Prostate gland (tissue), 2 donors: ENCODE results near the gene EEFSEC. TPM values are rescaled to one million over a fixed set of nuclear protein-coding genes. Genes with fewer than 3 reads are reported as not detected.

Experiments used
- DNase-seq: peaks from one replicate; pipeline ENCODE4 v3.0.0-alpha.2; 2019; ENCODE audit warnings: low spot score
- H3K27ac ChIP-seq, 2 donors: fragments of 200-600 bp; sonication (generic); 2 replicates each; pipeline ENCODE4 v1.5.1; 2017 to 2019
- H3K27me3 ChIP-seq: fragments of 200-600 bp; sonication (generic); replicated peaks from 2 replicates; pipeline ENCODE4 v1.5.1; 2019; ENCODE audit not compliant: insufficient read depth
- H3K36me3 ChIP-seq, 2 donors: fragments of 200-600 bp; sonication (generic); 1 replicate in 1 of 2; 2 replicates in 1 of 2; pipeline versions ENCODE4 v1.5.1 to v1.8.1; 2017 to 2019
- H3K4me1 ChIP-seq: fragments of 200-600 bp; sonication (generic); replicated peaks from 2 replicates; pipeline ENCODE4 v1.5.1; 2019
- H3K4me3 ChIP-seq, 2 donors: fragments of 200-600 bp; sonication (generic); 2 replicates each; pipeline ENCODE4 v1.5.1; 2017 to 2019
- H3K9me3 ChIP-seq: fragments of 200-600 bp; sonication (generic); 2 replicates; pipeline ENCODE4 v1.5.1; 2017
- POLR2A ChIP-seq: fragments of 450-650 bp; IDR thresholded peaks from one replicate; pipeline ENCODE4 v1.6.1; 2016; ENCODE audit warnings: antibody characterized with exemption, mild to moderate bottlenecking
- POLR2AphosphoS5 ChIP-seq: sonication (generic); formaldehyde crosslinking; IDR thresholded peaks from one replicate; pipeline ENCODE4 v1.6.1; 2017; ENCODE audit warnings: antibody characterized with exemption
- WGBS: methylation state at CpG from one replicate; pipeline ENCODE4 v1.1.5; 2018; 5-methylcytosine and 5-hydroxymethylcytosine counted together
- intact Hi-C: fragments of 100-400 bp; cut with DNase I; formaldehyde crosslinking; loops from one replicate; pipeline ENCODE4 v1.14.2; 2022
- total RNA-seq, 2 donors: library from RNA; depleted of rRNA; stranded (reverse); fragments of >200 nt; gene quantifications; one replicate each; pipeline ENCODE4 v1.1.0, GENCODE V29; 2016
- TF ChIP-seq, protein P1 (sequence below), 4 experiments: fragments of 200-600 bp in 2 of 4; fragments of 450-650 bp in 2 of 4; sonication (generic) in 2 of 4; IDR thresholded peaks; 1 replicate in 3 of 4; 2 replicates in 1 of 4; pipeline ENCODE4 v1.5.1; 2016 to 2019; ENCODE audit warnings: antibody characterized with exemption in 4 of 4, mild to moderate bottlenecking in 2 of 4, moderate library complexity in 2 of 4

The EEFSEC gene
- total RNA-seq, 2 donors from 2014 or later = 24.7 to 26.1 TPM

- intact Hi-C loops = no loop called here
- H3K27ac ChIP-seq = no peak overlapping the region
- peaks cover 4% of the 10 kb centered on the region for H3K4me1 ChIP-seq
- TF ChIP-seq, protein P1, sequence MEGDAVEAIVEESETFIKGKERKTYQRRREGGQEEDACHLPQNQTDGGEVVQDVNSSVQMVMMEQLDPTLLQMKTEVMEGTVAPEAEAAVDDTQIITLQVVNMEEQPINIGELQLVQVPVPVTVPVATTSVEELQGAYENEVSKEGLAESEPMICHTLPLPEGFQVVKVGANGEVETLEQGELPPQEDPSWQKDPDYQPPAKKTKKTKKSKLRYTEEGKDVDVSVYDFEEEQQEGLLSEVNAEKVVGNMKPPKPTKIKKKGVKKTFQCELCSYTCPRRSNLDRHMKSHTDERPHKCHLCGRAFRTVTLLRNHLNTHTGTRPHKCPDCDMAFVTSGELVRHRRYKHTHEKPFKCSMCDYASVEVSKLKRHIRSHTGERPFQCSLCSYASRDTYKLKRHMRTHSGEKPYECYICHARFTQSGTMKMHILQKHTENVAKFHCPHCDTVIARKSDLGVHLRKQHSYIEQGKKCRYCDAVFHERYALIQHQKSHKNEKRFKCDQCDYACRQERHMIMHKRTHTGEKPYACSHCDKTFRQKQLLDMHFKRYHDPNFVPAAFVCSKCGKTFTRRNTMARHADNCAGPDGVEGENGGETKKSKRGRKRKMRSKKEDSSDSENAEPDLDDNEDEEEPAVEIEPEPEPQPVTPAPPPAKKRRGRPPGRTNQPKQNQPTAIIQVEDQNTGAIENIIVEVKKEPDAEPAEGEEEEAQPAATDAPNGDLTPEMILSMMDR (IDR thresholded peaks at IDR 0.05) = no peak
- TF ChIP-seq POLR2AphosphoS5 (no peak), POLR2A (no peak)
- no peaks in the 10 kb centered on the region for H3K9me3 ChIP-seq
- H3K36me3 ChIP-seq = no peaks in the 10 kb centered on the region
- WGBS = 89% methylated on average over 2 of the region's 2 CpGs
- H3K27me3 ChIP-seq = no peaks in the 10 kb centered on the region
- DNase-seq = no peak
- no peak overlapping the region for H3K4me3 ChIP-seq
Observed at GRCh38 chr3:128433837-128434165, 280.5 kb downstream of the EEFSEC start.

DNA sequence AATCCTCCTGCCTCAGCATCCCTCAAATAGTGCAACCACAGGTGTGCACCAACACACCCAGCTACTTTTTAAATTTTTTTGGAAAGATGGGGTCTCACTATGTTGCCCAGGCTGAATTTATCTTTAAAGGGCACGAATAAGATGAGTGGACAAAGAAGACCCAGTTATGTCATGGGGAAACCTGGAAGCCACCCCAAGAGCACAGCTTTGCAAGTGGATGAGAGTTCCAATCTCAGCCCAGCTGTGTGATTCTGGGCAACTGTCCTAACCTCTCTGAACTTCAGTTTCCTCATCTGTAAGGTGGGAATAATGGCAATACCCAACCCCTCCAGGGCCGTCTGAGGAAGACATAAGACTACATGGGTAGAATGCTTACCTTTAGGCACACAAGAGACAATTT is 281.2 kb downstream of the EEFSEC start:
- peak overlapping the region; percentile 57 to 58 for H3K27ac ChIP-seq
- TF ChIP-seq POLR2AphosphoS5 (no peak), POLR2A (no peak)
- TF ChIP-seq, protein P1 (IDR thresholded peaks at IDR 0.05) = no peak
- WGBS = 90% methylated on average over 2 of the region's 2 CpGs
- DNase-seq = no peak
- H3K4me1 ChIP-seq = peaks cover 4% of the 10 kb centered on the region
- H3K27me3 ChIP-seq = no peaks in the 10 kb centered on the region
- intact Hi-C loops = no loop called here
- no peak overlapping the region for H3K4me3 ChIP-seq
- H3K36me3 ChIP-seq = no peaks in the 10 kb centered on the region
- H3K9me3 ChIP-seq = no peaks in the 10 kb centered on the region

DNA sequence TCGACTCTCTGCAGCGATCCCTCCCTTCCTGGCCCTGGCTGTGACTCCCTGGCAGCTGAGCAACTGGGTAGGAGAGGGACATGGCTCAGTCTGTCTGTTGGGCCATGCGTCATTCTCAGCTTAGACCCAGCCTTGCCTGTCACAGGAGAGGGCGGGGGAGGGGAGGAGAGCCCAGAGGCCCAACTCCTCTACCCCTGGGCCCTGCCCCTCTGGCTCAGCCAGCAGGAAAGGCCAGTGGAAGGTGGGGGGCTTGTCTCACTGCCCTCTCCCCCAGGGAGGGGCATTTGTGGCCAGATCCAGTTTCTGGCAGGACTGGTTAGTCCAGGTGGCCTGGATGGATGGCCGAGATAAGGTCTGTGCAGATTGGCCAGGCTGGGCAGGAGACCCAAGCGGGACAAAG is 281.8 kb downstream of the EEFSEC start:
- Histone ChIP-seq H3K4me3 (no peak overlapping the region), H3K27ac (peak overlapping the region; percentile 57 to 58), H3K36me3 (no peaks in the 10 kb centered on the region), H3K4me1 (peaks cover 4% of the 10 kb centered on the region), H3K27me3 (no peaks in the 10 kb centered on the region), H3K9me3 (no peaks in the 10 kb centered on the region)
- intact Hi-C loops = no loop called here
- 58% methylated on average over 6 of the region's 6 CpGs for WGBS
- DNase-seq = peak; percentile 83
- TF ChIP-seq, protein P1 (IDR thresholded peaks at IDR 0.05) = no peak
- TF ChIP-seq POLR2AphosphoS5 (peak; percentile 78), POLR2A (peak; percentile 70)

DNA sequence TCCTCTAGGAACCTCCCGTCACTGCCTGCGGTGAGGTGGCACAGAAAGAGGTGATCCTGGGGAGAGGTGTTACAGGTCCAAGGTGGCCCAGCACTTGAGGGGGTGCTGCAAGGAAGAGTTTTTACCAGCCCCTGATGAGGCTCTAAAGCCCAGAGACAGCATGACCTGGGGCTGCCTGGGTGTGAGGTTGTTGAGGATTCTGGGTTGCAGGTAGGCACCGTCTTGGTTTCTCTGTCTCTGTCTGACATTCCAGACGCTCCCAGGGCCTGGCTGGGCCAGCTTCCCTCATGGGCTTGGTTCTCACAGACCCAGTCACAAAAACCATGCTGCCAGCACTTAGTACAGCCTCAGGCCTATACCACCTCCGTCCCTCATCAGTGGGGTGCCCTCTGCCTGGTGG is 282.3 kb downstream of the EEFSEC start:
- Histone ChIP-seq H3K4me3 (no peak overlapping the region), H3K27ac (peak overlapping the region; percentile 57 to 58), H3K4me1 (peaks cover 4% of the 10 kb centered on the region), H3K27me3 (no peaks in the 10 kb centered on the region), H3K36me3 (no peaks in the 10 kb centered on the region), H3K9me3 (no peaks in the 10 kb centered on the region)
- TF ChIP-seq, protein P1 (IDR thresholded peaks at IDR 0.05) = no peak
- TF ChIP-seq POLR2AphosphoS5 = no peak
- no peak for TF ChIP-seq POLR2A
- intact Hi-C loops = no loop called here
- WGBS = 92% methylated on average over 5 of the region's 5 CpGs
- no peak for DNase-seq

DNA sequence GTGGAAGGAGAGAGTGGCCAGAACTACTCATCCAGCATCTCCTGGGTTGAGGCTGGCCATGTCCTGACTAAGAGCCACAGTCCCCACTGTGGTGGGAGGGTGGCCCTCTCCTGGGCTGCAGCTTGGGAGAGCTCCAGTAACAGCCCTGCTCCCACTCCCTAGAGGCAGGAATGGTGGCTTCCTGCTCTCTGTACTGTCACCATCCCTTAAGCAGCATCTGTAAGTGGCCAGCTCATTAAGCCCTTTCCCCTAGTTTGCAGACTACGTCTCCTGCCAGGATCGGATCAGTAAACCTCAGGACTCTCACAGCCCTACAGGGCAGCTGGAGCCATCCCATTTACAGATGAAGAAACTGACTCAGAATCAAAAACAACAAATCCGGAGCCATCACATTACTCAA is 282.9 kb downstream of the EEFSEC start:
- Histone ChIP-seq H3K27me3 (no peaks in the 10 kb centered on the region), H3K4me3 (no peak overlapping the region), H3K27ac (no peak overlapping the region), H3K36me3 (no peaks in the 10 kb centered on the region), H3K9me3 (no peaks in the 10 kb centered on the region), H3K4me1 (peaks cover 4% of the 10 kb centered on the region)
- TF ChIP-seq, protein P1 (IDR thresholded peaks at IDR 0.05) = no peak
- TF ChIP-seq POLR2AphosphoS5 = no peak
- TF ChIP-seq POLR2A = no peak
- no peak for DNase-seq
- intact Hi-C loops = no loop called here
- 90% methylated on average over 3 of the region's 3 CpGs for WGBS
